ENCODE data around the gene NUDT1.

The NUDT1 gene
- 4.6 to 7.1 (median 5.8) reads per million in 3 donors for total RNA-seq

DNA sequence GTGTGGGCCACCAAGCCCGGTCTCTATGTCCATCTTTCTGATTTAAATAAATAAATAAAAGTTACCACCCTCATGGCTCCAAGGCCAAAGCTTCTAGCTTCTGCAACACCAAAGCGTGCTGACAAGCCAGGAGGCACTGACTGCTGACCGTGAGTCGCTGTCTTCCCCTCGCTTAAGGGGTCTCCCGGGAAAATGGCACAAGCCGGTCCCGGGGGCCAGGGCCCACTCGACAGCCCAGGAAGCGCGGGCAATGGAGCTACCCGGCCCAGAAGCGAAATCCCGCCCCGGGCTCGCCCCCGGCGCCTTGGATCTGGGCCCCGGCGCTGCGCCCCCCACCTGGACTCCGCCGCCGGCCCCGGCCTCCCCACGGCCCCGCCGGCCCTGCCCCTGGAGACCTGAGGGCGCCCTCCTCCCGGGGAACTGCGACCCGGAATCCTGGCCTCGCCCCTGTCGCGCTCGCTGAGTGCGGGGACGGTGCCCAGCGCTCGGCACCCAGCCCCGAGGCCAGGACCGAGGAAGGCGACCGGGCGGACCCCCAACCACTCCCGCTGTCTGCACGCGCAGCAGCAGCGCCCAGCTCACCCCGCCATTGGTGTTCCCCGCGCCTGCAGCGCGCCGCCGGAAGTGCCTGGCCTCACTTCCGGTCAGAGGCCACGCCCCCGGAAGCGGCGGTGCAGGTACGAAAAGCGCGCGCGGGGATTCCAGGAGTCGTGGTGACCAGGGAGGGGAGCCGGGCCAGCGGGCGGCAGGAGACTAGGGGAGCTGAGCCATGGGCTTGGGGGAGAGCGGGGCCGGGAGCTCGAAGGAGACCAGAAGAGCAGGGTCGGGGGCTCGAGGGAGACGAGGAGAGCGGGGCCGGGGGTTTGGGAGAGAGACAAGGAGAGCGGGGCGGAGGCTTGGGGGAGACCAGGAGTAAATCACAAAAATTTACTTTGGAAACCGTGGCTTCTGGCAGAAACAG, at the start of gene NUDT1, which contains the start of gene MRM2:
NUDT1 (plus strand) TSS at position 647 of the 961 bp plus-strand sequence. CDS start 2,349 bp downstream, outside the sequence.
MRM2 (minus strand) TSS at position 626 of the 961 bp plus-strand sequence; CDS start at position 590, 36 bp downstream.
- Histone ChIP-seq H3K27ac (ENCODE audit: insufficient read depth, low read length, poor library complexity, severe bottlenecking) (peak within 1 kb of the TSS; percentile 67), H3K4me1 (ENCODE audit: control insufficient read depth, insufficient read depth, low read length, poor library complexity, severe bottlenecking) (peaks cover 3% of the 10 kb centered on the region), H3K4me3 (ENCODE audit: insufficient read depth, low read depth, low read length, poor library complexity, severe bottlenecking) (peak within 1 kb of the TSS; percentile 93), H3K27me3 (replicated peaks; ENCODE audit: control insufficient read depth, insufficient read depth, low read length, poor library complexity, severe bottlenecking) (no peaks in the 10 kb centered on the region), H3K36me3 (ENCODE audit: control insufficient read depth, insufficient read depth, low read length) (peaks cover 8% of the 10 kb centered on the region), H3K9me3 (ENCODE audit: control insufficient read depth, low read length) (no peaks in the 10 kb centered on the region)
- peak; percentile 36 to 56 (median 37) for DNase-seq

DNA sequence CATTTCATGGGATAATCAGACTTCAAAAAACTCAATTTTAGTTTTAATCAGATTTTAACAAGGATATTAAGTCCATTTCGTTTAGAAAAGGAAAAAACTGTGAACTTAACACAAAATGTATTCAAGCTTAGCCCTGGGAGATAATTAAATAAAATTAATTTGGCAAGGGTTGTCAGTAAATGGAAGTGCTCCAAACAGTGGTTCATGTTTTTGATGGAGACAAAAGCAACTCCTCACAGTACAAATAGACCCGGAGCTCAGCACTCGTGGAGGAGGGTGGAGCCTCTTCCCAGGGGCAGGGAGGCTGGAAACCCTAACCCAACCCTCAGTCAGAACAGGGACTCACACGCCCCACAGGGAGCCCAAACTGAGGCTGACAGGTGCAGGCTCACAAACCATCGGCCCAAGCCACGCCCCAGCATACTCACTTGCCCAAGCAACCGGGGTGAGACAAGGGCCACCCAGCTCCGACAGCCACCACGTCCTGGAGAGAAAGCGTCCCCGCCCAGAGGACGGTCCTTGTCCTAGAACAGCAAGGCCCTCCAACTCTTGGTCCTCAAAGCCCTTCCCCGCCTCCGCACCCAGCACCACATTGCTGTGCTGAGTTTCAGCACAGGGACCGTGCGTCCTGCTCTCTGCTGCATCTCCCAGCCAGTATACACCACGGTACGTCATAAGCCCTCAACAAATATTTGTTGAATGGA, 49.0 kb upstream of the NUDT1 start:
- H3K4me3 ChIP-seq (ENCODE audit: insufficient read depth, low read depth, low read length, poor library complexity, severe bottlenecking) = no peak overlapping the region
- H3K36me3 ChIP-seq (ENCODE audit: control insufficient read depth, insufficient read depth, low read length) = peaks cover 3% of the 10 kb centered on the region
- no peak overlapping the region for H3K27ac ChIP-seq (ENCODE audit: insufficient read depth, low read length, poor library complexity, severe bottlenecking)
- no peak for DNase-seq
- H3K27me3 ChIP-seq (replicated peaks; ENCODE audit: control insufficient read depth, insufficient read depth, low read length, poor library complexity, severe bottlenecking) = no peaks in the 10 kb centered on the region
- no peaks in the 10 kb centered on the region for H3K9me3 ChIP-seq (ENCODE audit: control insufficient read depth, low read length)
- no peaks in the 10 kb centered on the region for H3K4me1 ChIP-seq (ENCODE audit: control insufficient read depth, insufficient read depth, low read length, poor library complexity, severe bottlenecking)

DNA sequence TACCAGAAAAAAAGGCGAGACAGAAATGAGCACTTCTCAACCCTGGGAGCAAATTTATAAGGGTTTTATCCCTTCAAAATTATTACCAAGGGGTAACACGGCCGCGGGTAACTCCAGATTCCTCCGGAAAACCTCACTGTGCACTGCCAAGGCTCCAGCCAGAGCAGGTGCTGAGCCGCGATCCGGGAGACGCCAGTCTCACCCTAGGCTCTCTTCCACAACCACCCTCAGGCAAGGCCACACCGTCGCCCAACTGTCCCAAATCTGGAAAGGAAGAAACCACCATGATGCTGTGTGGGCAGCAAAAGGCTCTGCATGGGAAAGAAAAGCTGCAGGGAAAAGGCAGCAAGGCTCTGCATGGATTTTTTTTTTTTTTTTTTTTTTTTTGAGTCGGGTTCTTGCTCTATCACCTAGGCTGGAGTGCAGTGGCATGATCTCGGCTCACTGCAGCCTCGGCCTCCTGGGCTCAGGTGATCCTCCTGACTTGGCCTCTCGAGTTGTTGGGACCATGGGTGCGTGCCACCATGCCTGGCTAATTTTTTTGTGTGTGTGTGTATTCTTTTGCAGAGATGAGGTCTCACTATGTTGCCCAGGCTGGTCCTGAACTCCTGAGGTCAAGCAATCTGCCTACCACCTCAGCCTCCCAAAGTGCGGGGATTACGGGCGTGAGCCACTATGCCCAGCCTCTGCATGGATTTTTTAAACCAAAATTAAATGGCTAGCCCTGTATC, 48.3 kb upstream of the NUDT1 start:
- no peak for DNase-seq
- H3K36me3 ChIP-seq (ENCODE audit: control insufficient read depth, insufficient read depth, low read length) = peaks cover 3% of the 10 kb centered on the region
- H3K9me3 ChIP-seq (ENCODE audit: control insufficient read depth, low read length) = no peaks in the 10 kb centered on the region
- H3K4me3 ChIP-seq (ENCODE audit: insufficient read depth, low read depth, low read length, poor library complexity, severe bottlenecking) = no peak overlapping the region
- H3K27ac ChIP-seq (ENCODE audit: insufficient read depth, low read length, poor library complexity, severe bottlenecking) = no peak overlapping the region
- no peaks in the 10 kb centered on the region for H3K27me3 ChIP-seq (replicated peaks; ENCODE audit: control insufficient read depth, insufficient read depth, low read length, poor library complexity, severe bottlenecking)
- H3K4me1 ChIP-seq (ENCODE audit: control insufficient read depth, insufficient read depth, low read length, poor library complexity, severe bottlenecking) = no peaks in the 10 kb centered on the region

DNA sequence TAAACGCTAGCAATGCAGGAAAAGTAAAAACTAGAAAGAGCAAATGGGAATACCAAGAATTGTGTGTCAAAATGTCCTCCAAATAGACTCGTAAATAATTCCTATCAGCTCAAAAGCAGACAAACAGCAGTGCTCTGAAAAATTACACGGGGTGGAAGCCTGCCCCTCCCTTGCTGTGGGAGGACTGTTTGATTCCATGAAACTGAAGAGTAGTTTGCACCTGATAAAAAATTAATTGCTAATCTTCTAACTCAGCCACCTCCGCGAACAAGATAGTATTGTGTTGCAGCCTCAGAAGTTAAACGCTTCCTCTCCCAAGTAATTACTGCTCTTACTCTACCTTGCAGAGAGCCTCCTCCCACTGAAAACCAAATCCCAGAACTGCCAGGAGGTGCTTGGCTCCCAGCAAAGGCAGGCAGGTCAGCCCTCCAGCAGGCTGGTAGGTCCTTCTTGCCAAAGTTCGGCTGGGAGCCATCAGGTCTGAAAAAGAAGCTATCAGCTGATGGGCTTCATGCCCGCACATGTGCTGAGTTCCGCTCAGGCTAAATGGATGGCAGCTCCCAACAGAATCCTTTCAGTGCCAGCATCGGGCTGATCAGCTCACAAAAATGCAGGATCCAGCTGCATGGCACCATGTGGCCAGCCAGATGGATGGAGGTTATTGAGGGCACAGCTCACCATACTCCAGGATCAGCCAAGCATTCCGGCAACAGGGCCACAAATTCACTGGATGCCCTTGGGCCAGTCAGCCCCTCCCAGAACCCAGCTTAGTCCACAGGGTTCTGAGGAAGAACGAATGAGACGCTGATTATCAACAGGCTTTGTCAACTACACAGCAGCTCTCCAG, 46.4 kb upstream of the NUDT1 start:
- H3K27me3 ChIP-seq (replicated peaks; ENCODE audit: control insufficient read depth, insufficient read depth, low read length, poor library complexity, severe bottlenecking) = no peaks in the 10 kb centered on the region
- no peak for DNase-seq
- peaks cover 14% of the 10 kb centered on the region for H3K36me3 ChIP-seq (ENCODE audit: control insufficient read depth, insufficient read depth, low read length)
- no peak overlapping the region for H3K27ac ChIP-seq (ENCODE audit: insufficient read depth, low read length, poor library complexity, severe bottlenecking)
- no peak overlapping the region for H3K4me3 ChIP-seq (ENCODE audit: insufficient read depth, low read depth, low read length, poor library complexity, severe bottlenecking)
- H3K9me3 ChIP-seq (ENCODE audit: control insufficient read depth, low read length) = no peaks in the 10 kb centered on the region
- no peaks in the 10 kb centered on the region for H3K4me1 ChIP-seq (ENCODE audit: control insufficient read depth, insufficient read depth, low read length, poor library complexity, severe bottlenecking)

DNA sequence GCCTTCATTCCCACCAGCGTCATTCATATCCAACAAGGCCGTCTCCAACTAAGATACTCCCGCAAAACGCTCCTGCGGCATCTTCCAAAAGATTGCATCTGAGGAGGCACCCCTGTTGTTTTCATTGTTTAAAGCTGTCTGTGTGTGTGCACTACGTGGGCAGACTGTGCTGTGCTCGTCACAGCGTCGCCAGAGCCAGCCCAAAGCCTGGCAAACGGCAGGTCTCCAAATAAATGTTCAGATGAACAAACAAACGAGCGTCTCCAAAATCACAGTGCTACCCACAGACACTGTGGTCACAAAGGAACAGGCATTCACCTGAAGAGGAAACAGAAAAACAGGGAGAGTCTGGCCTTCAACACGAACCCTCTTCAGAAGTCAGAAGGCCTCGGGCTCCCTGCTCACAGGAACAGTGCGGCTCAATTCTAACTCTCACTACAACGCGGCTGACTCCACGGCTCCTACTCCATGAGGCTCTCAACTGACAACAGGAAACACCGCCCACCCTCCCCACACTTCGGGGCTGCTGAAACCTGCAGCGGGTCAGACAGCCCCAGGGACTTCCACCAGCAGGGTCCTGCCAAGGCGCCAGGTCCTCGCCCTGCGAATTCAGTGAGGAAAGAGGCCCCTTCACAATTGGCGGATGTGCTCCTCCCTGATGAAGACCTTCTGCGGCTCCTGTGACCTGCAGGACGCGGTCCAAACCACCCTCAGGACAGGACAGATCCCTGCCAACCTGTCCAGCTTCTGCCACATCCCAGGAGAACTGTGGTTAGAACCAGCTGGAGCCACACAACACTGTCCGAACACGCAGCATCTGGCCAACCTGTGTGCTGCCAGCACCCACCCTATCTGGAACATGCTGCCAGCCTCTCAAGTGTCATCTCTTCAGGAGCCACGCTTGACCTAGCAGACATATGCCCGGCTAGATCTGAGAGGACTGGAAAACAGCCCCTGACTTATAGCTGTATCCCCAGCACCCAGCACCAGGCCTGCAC, 45.3 kb upstream of the NUDT1 start:
- Histone ChIP-seq H3K27me3 (replicated peaks; ENCODE audit: control insufficient read depth, insufficient read depth, low read length, poor library complexity, severe bottlenecking) (no peaks in the 10 kb centered on the region), H3K27ac (ENCODE audit: insufficient read depth, low read length, poor library complexity, severe bottlenecking) (no peak overlapping the region), H3K4me1 (ENCODE audit: control insufficient read depth, insufficient read depth, low read length, poor library complexity, severe bottlenecking) (no peaks in the 10 kb centered on the region), H3K36me3 (ENCODE audit: control insufficient read depth, insufficient read depth, low read length) (peaks cover 14% of the 10 kb centered on the region), H3K9me3 (ENCODE audit: control insufficient read depth, low read length) (no peaks in the 10 kb centered on the region), H3K4me3 (ENCODE audit: insufficient read depth, low read depth, low read length, poor library complexity, severe bottlenecking) (no peak overlapping the region)
- no peak for DNase-seq

DNA sequence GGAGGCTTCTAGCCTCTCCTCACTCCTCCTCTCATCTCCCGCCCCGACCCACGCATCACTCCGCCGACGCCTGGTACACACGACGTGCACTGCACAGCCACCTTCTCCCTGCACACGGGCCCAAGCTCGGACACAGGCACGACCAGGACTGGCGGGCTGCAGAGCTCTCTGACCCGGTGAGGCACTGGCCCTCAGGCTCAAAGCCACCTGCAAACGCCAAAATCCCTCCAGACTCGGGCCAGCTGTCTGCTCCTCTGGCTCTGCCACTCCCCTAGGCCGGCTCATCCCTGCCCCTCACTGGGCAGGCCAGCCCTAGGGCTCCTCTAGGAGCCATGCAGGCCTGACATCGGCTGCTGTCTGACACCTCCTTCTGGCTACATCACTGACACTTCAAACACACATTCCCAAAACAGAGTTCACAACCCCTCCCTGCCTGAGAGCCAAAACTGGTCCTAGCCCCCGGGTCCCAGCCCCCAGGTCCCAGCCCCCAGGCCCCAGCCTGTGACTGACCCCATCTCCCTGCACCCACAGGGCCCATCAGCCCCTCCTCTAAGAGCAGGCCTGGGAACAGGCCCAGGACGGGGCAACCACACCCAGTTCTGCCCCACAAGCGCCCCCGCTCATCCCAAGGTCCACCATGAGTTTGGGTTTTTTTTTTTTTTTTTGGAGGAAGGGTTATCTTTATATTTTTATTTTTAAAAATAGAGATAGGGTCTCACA, 44.4 kb upstream of the NUDT1 start:
- no peak for DNase-seq
- no peaks in the 10 kb centered on the region for H3K9me3 ChIP-seq (ENCODE audit: control insufficient read depth, low read length)
- no peak overlapping the region for H3K27ac ChIP-seq (ENCODE audit: insufficient read depth, low read length, poor library complexity, severe bottlenecking)
- H3K4me3 ChIP-seq (ENCODE audit: insufficient read depth, low read depth, low read length, poor library complexity, severe bottlenecking) = no peak overlapping the region
- no peaks in the 10 kb centered on the region for H3K4me1 ChIP-seq (ENCODE audit: control insufficient read depth, insufficient read depth, low read length, poor library complexity, severe bottlenecking)
- H3K36me3 ChIP-seq (ENCODE audit: control insufficient read depth, insufficient read depth, low read length) = peaks cover 18% of the 10 kb centered on the region
- H3K27me3 ChIP-seq (replicated peaks; ENCODE audit: control insufficient read depth, insufficient read depth, low read length, poor library complexity, severe bottlenecking) = no peaks in the 10 kb centered on the region

DNA sequence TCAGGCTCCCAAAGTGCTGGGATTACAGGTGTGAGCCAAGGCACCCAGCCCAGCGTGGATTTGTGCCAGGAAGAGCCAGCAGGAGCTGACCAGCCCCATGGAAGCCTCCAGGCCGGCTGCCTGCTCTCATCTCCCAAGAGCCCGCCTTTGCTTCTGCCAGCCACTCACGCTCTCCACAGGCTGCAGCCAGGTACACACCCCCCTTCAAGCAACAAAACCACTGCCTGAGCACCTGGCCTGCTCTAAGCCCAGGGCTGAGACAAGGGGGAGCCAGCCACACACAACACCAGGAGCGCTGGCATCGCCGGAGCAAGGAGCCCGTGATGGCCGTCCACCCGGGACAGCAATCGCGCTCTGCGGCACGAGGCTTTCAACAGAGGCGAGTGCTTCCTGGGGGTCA, 43.8 kb upstream of the NUDT1 start:
- no peaks in the 10 kb centered on the region for H3K9me3 ChIP-seq (ENCODE audit: control insufficient read depth, low read length)
- H3K4me1 ChIP-seq (ENCODE audit: control insufficient read depth, insufficient read depth, low read length, poor library complexity, severe bottlenecking) = no peaks in the 10 kb centered on the region
- no peak for DNase-seq
- no peaks in the 10 kb centered on the region for H3K27me3 ChIP-seq (replicated peaks; ENCODE audit: control insufficient read depth, insufficient read depth, low read length, poor library complexity, severe bottlenecking)
- H3K36me3 ChIP-seq (ENCODE audit: control insufficient read depth, insufficient read depth, low read length) = peaks cover 18% of the 10 kb centered on the region
- H3K27ac ChIP-seq (ENCODE audit: insufficient read depth, low read length, poor library complexity, severe bottlenecking) = no peak overlapping the region
- no peak overlapping the region for H3K4me3 ChIP-seq (ENCODE audit: insufficient read depth, low read depth, low read length, poor library complexity, severe bottlenecking)

DNA sequence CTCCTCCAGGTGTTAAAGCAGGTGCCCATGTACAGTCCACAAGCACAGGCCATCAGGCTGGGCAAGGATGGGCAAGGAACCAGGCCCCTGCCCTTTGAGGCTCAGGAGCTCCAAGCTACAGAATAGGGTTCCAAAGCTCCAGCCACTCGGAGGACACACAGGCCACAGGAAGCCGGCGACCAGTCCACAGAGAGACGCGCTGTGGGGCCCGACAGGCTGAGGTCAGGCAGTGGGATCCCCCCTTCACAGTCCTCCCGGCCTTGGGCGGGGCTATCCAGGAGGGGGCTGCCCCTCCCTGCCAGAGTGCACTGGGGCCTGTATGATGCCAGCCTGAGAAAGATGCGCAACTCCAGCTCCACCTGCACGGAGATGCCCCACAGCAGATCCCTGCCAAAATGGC, 43.3 kb upstream of the NUDT1 start:
- no peak for DNase-seq
- H3K27me3 ChIP-seq (replicated peaks; ENCODE audit: control insufficient read depth, insufficient read depth, low read length, poor library complexity, severe bottlenecking) = no peaks in the 10 kb centered on the region
- no peak overlapping the region for H3K4me3 ChIP-seq (ENCODE audit: insufficient read depth, low read depth, low read length, poor library complexity, severe bottlenecking)
- peaks cover 18% of the 10 kb centered on the region for H3K36me3 ChIP-seq (ENCODE audit: control insufficient read depth, insufficient read depth, low read length)
- no peak overlapping the region for H3K27ac ChIP-seq (ENCODE audit: insufficient read depth, low read length, poor library complexity, severe bottlenecking)
- H3K9me3 ChIP-seq (ENCODE audit: control insufficient read depth, low read length) = no peaks in the 10 kb centered on the region
- H3K4me1 ChIP-seq (ENCODE audit: control insufficient read depth, insufficient read depth, low read length, poor library complexity, severe bottlenecking) = no peaks in the 10 kb centered on the region
